Peyer's patch (tissue), 4 donors: Measurements from ENCODE around the gene PSMC3.

Experiments
- POLR2A ChIP-seq, 2 donors: fragments of 450-650 bp; IDR thresholded peaks; one replicate each; pipeline ENCODE4 v1.5.1; 2017; ENCODE audit warnings: antibody characterized with exemption in 2 of 2, mild to moderate bottlenecking in 2 of 2, moderate library complexity in 2 of 2
- TF ChIP-seq, protein P1 (sequence below), 6 experiments: fragments of 450-650 bp in 4 of 6; fragments of 200-600 bp in 2 of 6; sonication (generic) in 1 of 6; IDR thresholded peaks; one replicate each; pipeline ENCODE4 v1.5.1; 2017 to 2019; ENCODE audit warnings: antibody characterized with exemption in 6 of 6, mild to moderate bottlenecking in 3 of 6, moderate library complexity in 1 of 6

DNA sequence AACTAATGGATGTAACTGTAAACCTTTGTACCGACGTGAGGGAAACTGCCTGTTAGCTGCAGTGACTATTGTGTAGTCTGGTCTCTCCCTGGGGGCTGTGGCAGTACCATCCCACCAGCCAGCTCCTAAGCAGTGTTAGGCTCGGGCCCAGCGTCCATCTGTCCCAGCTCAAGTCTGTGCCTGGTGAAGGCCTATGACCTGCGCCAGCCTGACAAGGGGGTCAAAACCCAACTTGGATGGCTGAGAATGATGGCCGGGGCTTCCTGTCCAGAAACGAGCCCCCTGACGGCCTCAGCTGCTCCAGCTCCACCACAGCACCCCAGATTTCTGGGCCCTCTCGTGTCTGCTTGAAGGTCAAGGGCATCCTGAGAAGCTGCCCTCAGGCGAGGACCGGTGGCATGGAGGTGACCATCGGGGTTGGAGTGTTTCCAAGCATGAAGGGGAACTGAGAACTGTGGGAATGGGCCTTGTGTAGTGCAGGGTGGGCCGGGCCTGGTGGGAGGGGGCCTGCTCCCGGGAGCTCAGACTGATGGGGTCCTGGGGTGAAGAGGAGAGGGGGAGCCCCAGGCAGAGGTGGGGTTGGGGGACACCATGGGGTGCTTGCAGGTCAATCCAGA, 33.6 kb downstream of the PSMC3 start:
- no peak for TF ChIP-seq POLR2A (IDR thresholded peaks at IDR 0.05)
- TF ChIP-seq, protein P1, sequence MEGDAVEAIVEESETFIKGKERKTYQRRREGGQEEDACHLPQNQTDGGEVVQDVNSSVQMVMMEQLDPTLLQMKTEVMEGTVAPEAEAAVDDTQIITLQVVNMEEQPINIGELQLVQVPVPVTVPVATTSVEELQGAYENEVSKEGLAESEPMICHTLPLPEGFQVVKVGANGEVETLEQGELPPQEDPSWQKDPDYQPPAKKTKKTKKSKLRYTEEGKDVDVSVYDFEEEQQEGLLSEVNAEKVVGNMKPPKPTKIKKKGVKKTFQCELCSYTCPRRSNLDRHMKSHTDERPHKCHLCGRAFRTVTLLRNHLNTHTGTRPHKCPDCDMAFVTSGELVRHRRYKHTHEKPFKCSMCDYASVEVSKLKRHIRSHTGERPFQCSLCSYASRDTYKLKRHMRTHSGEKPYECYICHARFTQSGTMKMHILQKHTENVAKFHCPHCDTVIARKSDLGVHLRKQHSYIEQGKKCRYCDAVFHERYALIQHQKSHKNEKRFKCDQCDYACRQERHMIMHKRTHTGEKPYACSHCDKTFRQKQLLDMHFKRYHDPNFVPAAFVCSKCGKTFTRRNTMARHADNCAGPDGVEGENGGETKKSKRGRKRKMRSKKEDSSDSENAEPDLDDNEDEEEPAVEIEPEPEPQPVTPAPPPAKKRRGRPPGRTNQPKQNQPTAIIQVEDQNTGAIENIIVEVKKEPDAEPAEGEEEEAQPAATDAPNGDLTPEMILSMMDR (IDR thresholded peaks at IDR 0.05): no peak
